Astrocyte (in vitro differentiated cells and primary cell): Measurements from ENCODE around the gene NCOA1.

ENCODE experiments used
- EZH2 ChIP-seq: IDR thresholded peaks from 2 replicates; pipeline ENCODE4 v1.6.1; 2012; ENCODE audit warnings: mild to moderate bottlenecking, low read length, inconsistent platforms; ENCODE audit not compliant: insufficient read depth
- TF ChIP-seq, protein P1 (sequence below): IDR thresholded peaks from 2 replicates; pipeline ENCODE4 v1.5.1; 2011; ENCODE audit warnings: low read depth, mild to moderate bottlenecking, inconsistent platforms, low read length, moderate library complexity; ENCODE audit not compliant: insufficient read depth

DNA sequence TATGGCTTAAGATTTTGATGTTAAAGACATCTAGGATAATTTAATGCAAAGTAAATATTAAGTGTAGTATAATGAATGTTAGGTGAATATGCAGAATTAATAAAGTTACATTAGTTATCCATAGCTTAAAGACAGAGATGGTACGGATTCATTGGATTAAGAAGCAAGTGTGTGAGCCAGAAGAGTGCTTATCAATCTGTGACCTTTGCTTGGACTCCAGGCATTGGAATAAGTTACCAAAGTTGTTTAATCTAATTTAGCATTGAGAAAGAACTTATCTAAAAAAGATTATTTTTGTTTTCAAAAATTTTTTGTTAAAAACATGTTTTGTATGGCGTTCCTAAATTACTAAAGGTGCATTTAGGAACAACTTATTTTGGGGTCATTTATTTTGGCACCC is 23.8 kb downstream of the NCOA1 start:
- TF ChIP-seq, protein P1, sequence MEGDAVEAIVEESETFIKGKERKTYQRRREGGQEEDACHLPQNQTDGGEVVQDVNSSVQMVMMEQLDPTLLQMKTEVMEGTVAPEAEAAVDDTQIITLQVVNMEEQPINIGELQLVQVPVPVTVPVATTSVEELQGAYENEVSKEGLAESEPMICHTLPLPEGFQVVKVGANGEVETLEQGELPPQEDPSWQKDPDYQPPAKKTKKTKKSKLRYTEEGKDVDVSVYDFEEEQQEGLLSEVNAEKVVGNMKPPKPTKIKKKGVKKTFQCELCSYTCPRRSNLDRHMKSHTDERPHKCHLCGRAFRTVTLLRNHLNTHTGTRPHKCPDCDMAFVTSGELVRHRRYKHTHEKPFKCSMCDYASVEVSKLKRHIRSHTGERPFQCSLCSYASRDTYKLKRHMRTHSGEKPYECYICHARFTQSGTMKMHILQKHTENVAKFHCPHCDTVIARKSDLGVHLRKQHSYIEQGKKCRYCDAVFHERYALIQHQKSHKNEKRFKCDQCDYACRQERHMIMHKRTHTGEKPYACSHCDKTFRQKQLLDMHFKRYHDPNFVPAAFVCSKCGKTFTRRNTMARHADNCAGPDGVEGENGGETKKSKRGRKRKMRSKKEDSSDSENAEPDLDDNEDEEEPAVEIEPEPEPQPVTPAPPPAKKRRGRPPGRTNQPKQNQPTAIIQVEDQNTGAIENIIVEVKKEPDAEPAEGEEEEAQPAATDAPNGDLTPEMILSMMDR: no peak
- TF ChIP-seq EZH2: no peak
